GM12878 (cell line): ENCODE data around the gene PLSCR3. TPM values are rescaled to one million over a fixed set of nuclear protein-coding genes. Genes with fewer than 3 reads are reported as not detected.

Experiments used
- ATAC-seq: fragments of 200-7000 bp; cut with Tn5 transposase; 3 replicates; pipeline ENCODE4 v1.9.1; 2020; ENCODE audit warnings: mild to moderate bottlenecking, moderate library complexity
- BruUV-seq: library from RNA; stranded (reverse); fragments of 400-500 nt; replicated peaks from 2 replicates; lab custom pipeline; 2021; lab: Mats Ljungman, UMichigan
- CTCF ChIA-PET: fragments of 300-600 bp; sonication (Branson Sonifier 250); formaldehyde crosslinking; extraction: SDS; loops from one replicate; lab custom pipeline; 2021; ENCODE audit warnings: inconsistent platforms; lab: Yijun Ruan, JAX
- POLR2A ChIA-PET: fragments of 350-600 bp; formaldehyde crosslinking; extraction: SDS; loops from one replicate; lab custom pipeline; 2021; ENCODE audit warnings: inconsistent platforms; lab: Charles Lee
- RAD21 ChIA-PET: fragments of 300-600 bp; sonication (Branson Sonifier 250); formaldehyde crosslinking; loops from one replicate; lab custom pipeline; 2023; ENCODE audit warnings: antibody characterized with exemption; ENCODE audit not compliant: unreplicated experiment; lab: Charles Lee
- SMC1A ChIA-PET: fragments of 300-600 bp; sonication (Branson Sonifier 250); formaldehyde crosslinking; loops from one replicate; lab custom pipeline; 2023; ENCODE audit not compliant: unreplicated experiment, uncharacterized antibody; lab: Charles Lee
- DNase-seq: peaks from one replicate; pipeline ENCODE4 v3.0.0-alpha.2; 2011; ENCODE audit warnings: low read depth, low spot score
- FAIRE-seq: peaks from 3 replicates; lab custom pipeline; 2011; peaks lifted over from hg19 to GRCh38; lab: Jason Lieb, UNC
- H2AFZ ChIP-seq: 2 replicates; pipeline ENCODE4 v1.6.0; 2011; ENCODE audit warnings: low read depth, low read length, control low read depth; ENCODE audit not compliant: control insufficient read depth
- H3K27ac ChIP-seq: 2 replicates; pipeline ENCODE4 v1.5.1; 2011; ENCODE audit warnings: control low read depth; ENCODE audit not compliant: control insufficient read depth, insufficient read depth
- H3K27me3 ChIP-seq, 2 experiments: replicated peaks in 1 of 2; 2 replicates each; pipeline versions ENCODE4 v1.6.0 to v1.6.1; 2011; ENCODE audit warnings: low read length in 1 of 2; ENCODE audit not compliant: control insufficient read depth in 2 of 2, insufficient read depth in 2 of 2
- H3K36me3 ChIP-seq, 2 experiments: 2 replicates each; pipeline ENCODE4 v1.5.1; 2011; ENCODE audit warnings: low read length in 1 of 2; ENCODE audit not compliant: control insufficient read depth in 2 of 2, insufficient read depth in 2 of 2
- H3K4me1 ChIP-seq: 2 replicates; pipeline ENCODE4 v1.6.1; 2011; ENCODE audit warnings: mild to moderate bottlenecking, low read length, moderate library complexity, mixed read lengths; ENCODE audit not compliant: control insufficient read depth, insufficient read depth
- H3K4me2 ChIP-seq: 2 replicates; pipeline ENCODE4 v1.6.0; 2011; ENCODE audit warnings: control low read depth; ENCODE audit not compliant: control insufficient read depth, insufficient read depth
- H3K4me3 ChIP-seq: fragments of 200-600 bp; sonication (generic); 2 replicates; pipeline ENCODE4 v1.5.1; 2016
- H3K79me2 ChIP-seq: 2 replicates; pipeline ENCODE4 v1.6.0; 2011; ENCODE audit warnings: low read length; ENCODE audit not compliant: control insufficient read depth, insufficient read depth
- H3K9ac ChIP-seq: 2 replicates; pipeline ENCODE4 v1.8.0; 2011; ENCODE audit warnings: low read length, control low read depth, mixed read lengths; ENCODE audit not compliant: control insufficient read depth, insufficient read depth
- H3K9me3 ChIP-seq: replicated peaks from 3 replicates; pipeline ENCODE4 v1.5.1; 2011; ENCODE audit warnings: mild to moderate bottlenecking, low read length; ENCODE audit not compliant: control insufficient read depth, insufficient read depth
- H4K20me1 ChIP-seq: 2 replicates; pipeline ENCODE4 v1.6.0; 2011; ENCODE audit not compliant: control insufficient read depth, insufficient read depth
- PML ChIP-seq: IDR thresholded peaks from 2 replicates; pipeline ENCODE4 v1.6.1; 2012; ENCODE audit warnings: low read length, inconsistent platforms
- WGBS: methylation state at CpG from one replicate; pipeline ENCODE4 v1.1.6; 2016; ENCODE audit warnings: low lambda C conversion rate; ENCODE audit not compliant: insufficient replicate concordance, insufficient coverage; ENCODE audit errors: missing lambda C conversion rate; 5-methylcytosine and 5-hydroxymethylcytosine counted together
- in situ Hi-C: fragments of 300-500 bp; cut with MboI; formaldehyde crosslinking; loops from 9 replicates; pipeline ENCODE4 v1.14.3; 2018; ENCODE audit warnings: mixed read lengths
- intact Hi-C: fragments of 100-400 bp; cut with micrococcal nuclease; formaldehyde crosslinking; loops from one replicate; pipeline ENCODE4 v1.14.2; 2022; ENCODE audit not compliant: unreplicated experiment
- polyA plus RNA-seq, 11 experiments: library from polyadenylated mRNA; depleted of rRNA in 4 of 11; unstranded in 6 of 11; stranded (reverse) in 5 of 11; fragments of >200 nt; fragmentation: Nextera tagmentation in 4 of 11; fragmentation: Illumina TruSeq in 1 of 11; extraction: Ambion mirVana in 4 of 11; extraction: Trizol in 1 of 11; gene quantifications; 1 replicate in 1 of 11; 2 replicates in 10 of 11; pipeline versions ENCODE4 v1.2.1 to v1.2.3, GENCODE V29; 2011 to 2016; ENCODE audit warnings: inconsistent platforms in 2 of 11, missing spikeins in 2 of 11, low read depth in 1 of 11
- total RNA-seq, 4 experiments: library from RNA; depleted of rRNA in 3 of 4; stranded (reverse); fragments of >200 nt in 3 of 4; fragmentation: Illumina TruSeq in 1 of 4; extraction: Trizol in 1 of 4; gene quantifications; 2 replicates each; pipeline versions ENCODE4 v1.2.1 to v1.2.3, GENCODE V29; 2013 to 2021
- TF ChIP-seq, protein P1 (sequence below): fragments of 450-650 bp; IDR thresholded peaks from 2 replicates; pipeline ENCODE4 v1.6.1; 2016; ENCODE audit warnings: mild to moderate bottlenecking
- TF ChIP-seq, protein P2 (sequence below): IDR thresholded peaks from 2 replicates; pipeline ENCODE4 v1.6.1; 2012; ENCODE audit warnings: low read length, inconsistent platforms
- TF ChIP-seq, protein P3 (sequence below): fragments of 150-350 bp; IDR thresholded peaks from 2 replicates; pipeline ENCODE4 v1.6.1; 2014; ENCODE audit warnings: mild to moderate bottlenecking, low read depth, low read length

PLSCR3 gene
- total and polyA plus RNA-seq, 10 of the 15 experiments (the other 5 are each of a cell fraction or from before 2014, with no cell fraction given): 9.9 to 51.4 (median 43.4) TPM

DNA sequence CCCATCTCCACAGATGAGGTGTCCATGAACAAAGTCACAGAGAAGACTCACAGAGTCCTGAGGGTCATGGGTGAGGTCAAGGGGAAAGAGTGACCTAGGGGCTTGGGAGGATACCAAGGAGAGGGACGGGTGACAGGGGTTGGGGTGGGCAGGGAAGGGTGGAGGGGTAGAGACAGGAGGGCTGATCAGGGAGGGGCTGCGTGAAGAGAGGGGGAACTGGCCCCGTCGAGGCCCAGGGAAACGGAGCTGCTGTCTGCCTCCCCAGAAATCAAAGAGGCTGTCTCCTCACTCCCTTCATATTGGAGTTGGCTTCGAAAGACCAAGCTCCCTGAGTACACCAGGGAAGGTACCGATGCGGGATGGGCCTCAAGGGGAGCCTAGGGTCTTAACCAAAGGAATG lies 38.8 kb downstream of the PLSCR3 start (continued):
- TF ChIP-seq, protein P1, sequence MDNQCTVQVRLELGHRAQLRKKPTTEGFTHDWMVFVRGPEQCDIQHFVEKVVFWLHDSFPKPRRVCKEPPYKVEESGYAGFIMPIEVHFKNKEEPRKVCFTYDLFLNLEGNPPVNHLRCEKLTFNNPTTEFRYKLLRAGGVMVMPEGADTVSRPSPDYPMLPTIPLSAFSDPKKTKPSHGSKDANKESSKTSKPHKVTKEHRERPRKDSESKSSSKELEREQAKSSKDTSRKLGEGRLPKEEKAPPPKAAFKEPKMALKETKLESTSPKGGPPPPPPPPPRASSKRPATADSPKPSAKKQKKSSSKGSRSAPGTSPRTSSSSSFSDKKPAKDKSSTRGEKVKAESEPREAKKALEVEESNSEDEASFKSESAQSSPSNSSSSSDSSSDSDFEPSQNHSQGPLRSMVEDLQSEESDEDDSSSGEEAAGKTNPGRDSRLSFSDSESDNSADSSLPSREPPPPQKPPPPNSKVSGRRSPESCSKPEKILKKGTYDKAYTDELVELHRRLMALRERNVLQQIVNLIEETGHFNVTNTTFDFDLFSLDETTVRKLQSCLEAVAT: no peak
- no peak for TF ChIP-seq PML
- TF ChIP-seq, protein P2, sequence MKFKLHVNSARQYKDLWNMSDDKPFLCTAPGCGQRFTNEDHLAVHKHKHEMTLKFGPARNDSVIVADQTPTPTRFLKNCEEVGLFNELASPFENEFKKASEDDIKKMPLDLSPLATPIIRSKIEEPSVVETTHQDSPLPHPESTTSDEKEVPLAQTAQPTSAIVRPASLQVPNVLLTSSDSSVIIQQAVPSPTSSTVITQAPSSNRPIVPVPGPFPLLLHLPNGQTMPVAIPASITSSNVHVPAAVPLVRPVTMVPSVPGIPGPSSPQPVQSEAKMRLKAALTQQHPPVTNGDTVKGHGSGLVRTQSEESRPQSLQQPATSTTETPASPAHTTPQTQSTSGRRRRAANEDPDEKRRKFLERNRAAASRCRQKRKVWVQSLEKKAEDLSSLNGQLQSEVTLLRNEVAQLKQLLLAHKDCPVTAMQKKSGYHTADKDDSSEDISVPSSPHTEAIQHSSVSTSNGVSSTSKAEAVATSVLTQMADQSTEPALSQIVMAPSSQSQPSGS: no peak
- TF ChIP-seq, all 136 proteins: peak for 0

DNA sequence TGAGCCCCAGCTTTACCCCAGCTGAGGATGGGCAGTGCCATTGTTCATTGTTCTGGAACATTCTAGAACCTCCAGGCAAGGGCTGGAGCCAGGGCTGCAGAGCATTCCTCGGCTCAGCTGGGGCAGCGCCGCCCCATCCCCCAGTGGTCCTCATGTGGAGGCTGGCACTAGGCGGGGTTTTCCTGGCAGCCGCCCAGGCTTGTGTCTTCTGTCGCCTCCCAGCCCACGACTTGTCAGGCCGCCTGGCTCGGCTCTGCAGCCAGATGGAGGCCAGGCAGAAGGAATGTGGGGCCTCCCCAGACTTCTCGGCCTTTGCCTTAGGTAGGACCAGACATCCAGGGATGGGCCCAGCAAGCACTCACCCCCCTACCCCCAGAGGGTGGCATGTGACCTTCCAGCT lies 39.3 kb downstream of the PLSCR3 start, which contains the start of gene TMEM95:
TSS of gene TMEM95 (plus strand) at position 104 of the 400 bp plus-strand sequence. CDS start at position 153, 49 bp downstream.
- Histone ChIP-seq H3K9ac (0 out of 2 replicates have a peak within 1 kb of the TSS, but pooled peaks have one; percentile 14), H3K4me3 (no peak within 1 kb of the TSS), H3K27ac (no peak within 1 kb of the TSS), H3K4me2 (peak within 1 kb of the TSS; percentile 30; the same call in 1 of the 2 replicates), H3K36me3 (no peaks in the 10 kb centered on the region), H3K9me3 (no peaks in the 10 kb centered on the region), H4K20me1 (no peaks in the 10 kb centered on the region)
- intact Hi-C loops (no loop called here), in situ Hi-C loops (no loop called here)
- no peak for DNase-seq
- POLR2A ChIA-PET: interaction anchor here (0.6 to 1.5 kb wide), 6 partner anchors 40 to 502 kb away, joined by 3 to 6 read pairs (median 4); partner anchors contain the start of genes GPS2, SLC2A4, TP53 and WRAP53
- 76% methylated on average over 10 of the region's 10 CpGs for WGBS
- no peak for FAIRE-seq
- BruUV-seq: no TSS peak
- RAD21 ChIA-PET: interaction anchor here (0.5 to 3.6 kb wide), 15 partner anchors 18 to 333 kb away, joined by 3 to 31 read pairs (median 5); partner anchors contain the start of genes ACAP1, MPDU1, NEURL4 and TMEM102
- TF ChIP-seq PML: no peak
- TF ChIP-seq, protein P3, sequence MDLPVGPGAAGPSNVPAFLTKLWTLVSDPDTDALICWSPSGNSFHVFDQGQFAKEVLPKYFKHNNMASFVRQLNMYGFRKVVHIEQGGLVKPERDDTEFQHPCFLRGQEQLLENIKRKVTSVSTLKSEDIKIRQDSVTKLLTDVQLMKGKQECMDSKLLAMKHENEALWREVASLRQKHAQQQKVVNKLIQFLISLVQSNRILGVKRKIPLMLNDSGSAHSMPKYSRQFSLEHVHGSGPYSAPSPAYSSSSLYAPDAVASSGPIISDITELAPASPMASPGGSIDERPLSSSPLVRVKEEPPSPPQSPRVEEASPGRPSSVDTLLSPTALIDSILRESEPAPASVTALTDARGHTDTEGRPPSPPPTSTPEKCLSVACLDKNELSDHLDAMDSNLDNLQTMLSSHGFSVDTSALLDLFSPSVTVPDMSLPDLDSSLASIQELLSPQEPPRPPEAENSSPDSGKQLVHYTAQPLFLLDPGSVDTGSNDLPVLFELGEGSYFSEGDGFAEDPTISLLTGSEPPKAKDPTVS: peak; percentile 96
- TF ChIP-seq, all 136 proteins: peak for 1
- no peak within 1 kb of the TSS for H2AFZ ChIP-seq
- H3K4me1 ChIP-seq: peaks cover 23% of the 10 kb centered on the region
- H3K27me3 ChIP-seq: no peaks in the 10 kb centered on the region
- CTCF ChIA-PET: interaction anchor here (0.6 to 4.0 kb wide), 29 partner anchors 13 to 516 kb away, joined by 3 to 58 read pairs (median 6); partner anchors contain the start of genes ACAP1, CD68, SENP3 and SOX15
- SMC1A ChIA-PET: interaction anchor here (0.8 to 2.4 kb wide), 10 partner anchors 19 to 309 kb away, joined by 3 to 9 read pairs (median 5); partner anchors contain the start of genes ACAP1, SLC2A4 and TMEM256
- no peak for ATAC-seq
- H3K79me2 ChIP-seq: peaks cover 7% of the 10 kb centered on the region
